ENCODE data around the gene SERPINB7. TPM values are rescaled to one million over a fixed set of nuclear protein-coding genes. Genes with fewer than 3 reads are reported as not detected.

Gene SERPINB7
- total and polyA plus RNA-seq, 8 donors, result 0.24 to 0.32 TPM; not detected in 6

DNA sequence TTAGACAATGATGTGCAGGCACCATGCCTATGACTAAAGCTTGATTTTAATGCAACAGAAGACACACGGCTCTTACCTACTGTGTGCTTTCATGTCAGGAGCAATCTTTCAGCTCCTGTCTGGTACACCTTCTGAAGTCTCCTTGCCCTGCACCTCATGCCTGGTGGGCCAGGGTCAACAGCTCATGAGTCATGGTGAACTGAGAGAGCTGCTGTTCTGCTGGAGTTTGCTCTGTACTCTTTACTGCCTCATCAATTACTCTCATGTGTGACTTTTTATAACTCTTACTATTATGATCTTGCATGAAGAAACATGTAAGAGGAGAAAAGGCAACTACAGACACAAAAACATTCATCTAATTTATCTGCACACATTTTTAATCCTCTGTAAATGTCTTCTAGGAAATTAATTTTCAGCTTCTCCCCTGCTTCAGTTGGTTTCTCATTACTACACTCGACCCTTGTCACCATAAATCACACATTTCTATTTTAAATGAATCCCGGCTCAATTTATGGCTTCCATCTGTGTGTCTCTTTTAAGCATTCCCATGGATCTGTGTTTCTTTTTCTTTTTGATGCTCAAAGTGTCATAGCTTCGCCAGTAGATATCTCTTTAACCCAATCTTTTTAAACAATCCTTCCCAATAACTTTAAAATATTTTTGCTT lies 9.7 kb downstream of the SERPINB7 start:
- no peak for ATAC-seq
- H3K4me3 ChIP-seq, result no peak overlapping the region
- no peak overlapping the region for H3K27ac ChIP-seq
- H3K27me3 ChIP-seq, result no peaks in the 10 kb centered on the region
- no peaks in the 10 kb centered on the region for H3K4me1 ChIP-seq
- intact Hi-C loops (cut with DNase I), result no loop called here
- H3K9me3 ChIP-seq, result no peaks in the 10 kb centered on the region
- DNase-seq, result no peak
- TF ChIP-seq, protein P1, sequence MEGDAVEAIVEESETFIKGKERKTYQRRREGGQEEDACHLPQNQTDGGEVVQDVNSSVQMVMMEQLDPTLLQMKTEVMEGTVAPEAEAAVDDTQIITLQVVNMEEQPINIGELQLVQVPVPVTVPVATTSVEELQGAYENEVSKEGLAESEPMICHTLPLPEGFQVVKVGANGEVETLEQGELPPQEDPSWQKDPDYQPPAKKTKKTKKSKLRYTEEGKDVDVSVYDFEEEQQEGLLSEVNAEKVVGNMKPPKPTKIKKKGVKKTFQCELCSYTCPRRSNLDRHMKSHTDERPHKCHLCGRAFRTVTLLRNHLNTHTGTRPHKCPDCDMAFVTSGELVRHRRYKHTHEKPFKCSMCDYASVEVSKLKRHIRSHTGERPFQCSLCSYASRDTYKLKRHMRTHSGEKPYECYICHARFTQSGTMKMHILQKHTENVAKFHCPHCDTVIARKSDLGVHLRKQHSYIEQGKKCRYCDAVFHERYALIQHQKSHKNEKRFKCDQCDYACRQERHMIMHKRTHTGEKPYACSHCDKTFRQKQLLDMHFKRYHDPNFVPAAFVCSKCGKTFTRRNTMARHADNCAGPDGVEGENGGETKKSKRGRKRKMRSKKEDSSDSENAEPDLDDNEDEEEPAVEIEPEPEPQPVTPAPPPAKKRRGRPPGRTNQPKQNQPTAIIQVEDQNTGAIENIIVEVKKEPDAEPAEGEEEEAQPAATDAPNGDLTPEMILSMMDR (IDR thresholded peaks at IDR 0.05), result no peak
- H3K36me3 ChIP-seq, result no peaks in the 10 kb centered on the region

DNA sequence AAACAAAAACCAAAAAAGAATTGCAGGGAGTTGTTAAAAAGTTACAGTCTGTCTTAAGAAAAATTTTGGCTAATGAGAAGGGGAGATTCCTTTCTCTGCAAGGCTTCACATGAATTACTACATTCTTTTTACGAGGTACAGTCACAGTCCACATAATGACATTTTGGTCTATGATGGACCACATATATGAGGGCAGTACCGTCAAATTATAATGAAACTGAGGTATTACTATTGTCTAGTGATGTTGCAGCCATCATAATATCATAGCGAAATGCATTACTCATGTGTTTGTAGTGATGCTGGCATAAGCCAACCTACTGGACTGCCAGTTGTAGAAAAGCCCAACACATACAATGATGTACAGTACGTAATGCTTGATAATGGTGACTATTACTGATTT lies 12.5 kb downstream of the SERPINB7 start:
- no peak for DNase-seq
- H3K9me3 ChIP-seq, result no peaks in the 10 kb centered on the region
- H3K4me1 ChIP-seq, result no peaks in the 10 kb centered on the region
- intact Hi-C loops (cut with DNase I), result no loop called here
- no peak overlapping the region for H3K4me3 ChIP-seq
- TF ChIP-seq, protein P1 (IDR thresholded peaks at IDR 0.05), result no peak
- no peak overlapping the region for H3K27ac ChIP-seq
- H3K27me3 ChIP-seq, result no peaks in the 10 kb centered on the region
- no peak for ATAC-seq
- no peaks in the 10 kb centered on the region for H3K36me3 ChIP-seq

DNA sequence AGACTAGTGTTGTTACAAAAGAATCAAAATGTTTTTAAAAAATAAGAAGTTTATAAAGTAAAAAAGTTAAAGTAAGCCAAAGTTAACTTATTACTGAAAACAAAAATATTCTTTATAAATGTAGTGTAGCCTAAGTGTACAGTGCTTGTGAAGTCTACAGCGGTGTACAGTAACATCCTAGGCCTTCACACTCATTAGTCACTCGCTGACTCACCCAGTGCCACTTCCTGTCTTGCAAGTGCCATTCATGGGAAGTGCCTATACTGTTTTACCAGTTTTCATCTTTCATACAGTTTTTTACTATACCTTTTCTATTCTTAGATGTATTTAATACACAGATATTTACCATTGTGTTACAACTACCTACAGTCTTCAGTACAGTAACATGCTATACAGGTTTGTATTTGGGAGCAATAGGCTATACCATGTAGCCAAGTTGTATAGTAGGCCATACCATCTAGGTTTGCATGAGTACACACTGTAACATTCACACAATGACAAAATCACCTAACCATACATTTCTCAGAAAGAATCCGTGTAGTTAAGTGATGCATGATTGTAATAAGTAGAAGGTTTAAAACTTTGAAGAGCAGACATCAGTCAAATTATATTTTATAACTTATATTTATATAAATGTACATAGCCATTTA lies 13.4 kb downstream of the SERPINB7 start:
- Histone ChIP-seq H3K4me1 (no peaks in the 10 kb centered on the region), H3K4me3 (no peak overlapping the region), H3K27me3 (no peaks in the 10 kb centered on the region), H3K36me3 (no peaks in the 10 kb centered on the region), H3K27ac (no peak overlapping the region), H3K9me3 (no peaks in the 10 kb centered on the region)
- intact Hi-C loops (cut with DNase I), result no loop called here
- DNase-seq (peak in 1 of 4 donors; percentile 38), ATAC-seq (peak; percentile 74)
- TF ChIP-seq, protein P1 (IDR thresholded peaks at IDR 0.05), result no peak

DNA sequence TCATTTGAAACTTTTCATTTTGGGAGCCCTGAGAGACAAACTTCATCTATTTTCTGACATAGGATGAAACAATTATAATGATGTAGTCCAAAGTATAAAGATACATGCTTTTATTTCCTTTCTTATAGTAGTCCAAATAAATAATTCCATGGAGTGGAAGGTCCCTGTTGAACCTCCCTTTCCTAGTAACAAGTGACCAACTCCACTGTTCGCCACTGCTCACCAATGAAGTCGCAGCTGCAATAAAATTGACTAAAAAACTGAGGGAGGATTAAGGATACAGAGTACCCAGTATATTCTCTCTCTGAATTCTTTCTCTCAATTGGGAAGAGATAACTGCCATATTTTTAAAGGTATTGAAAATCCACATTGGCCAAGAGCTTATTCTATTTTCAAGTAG lies 14.1 kb downstream of the SERPINB7 start:
- Histone ChIP-seq H3K4me3 (no peak overlapping the region), H3K4me1 (no peaks in the 10 kb centered on the region), H3K9me3 (no peaks in the 10 kb centered on the region), H3K36me3 (no peaks in the 10 kb centered on the region), H3K27ac (no peak overlapping the region), H3K27me3 (no peaks in the 10 kb centered on the region)
- ATAC-seq, result no peak
- intact Hi-C loops (cut with DNase I), result no loop called here
- TF ChIP-seq, protein P1 (IDR thresholded peaks at IDR 0.05), result no peak
- DNase-seq, result no peak

DNA sequence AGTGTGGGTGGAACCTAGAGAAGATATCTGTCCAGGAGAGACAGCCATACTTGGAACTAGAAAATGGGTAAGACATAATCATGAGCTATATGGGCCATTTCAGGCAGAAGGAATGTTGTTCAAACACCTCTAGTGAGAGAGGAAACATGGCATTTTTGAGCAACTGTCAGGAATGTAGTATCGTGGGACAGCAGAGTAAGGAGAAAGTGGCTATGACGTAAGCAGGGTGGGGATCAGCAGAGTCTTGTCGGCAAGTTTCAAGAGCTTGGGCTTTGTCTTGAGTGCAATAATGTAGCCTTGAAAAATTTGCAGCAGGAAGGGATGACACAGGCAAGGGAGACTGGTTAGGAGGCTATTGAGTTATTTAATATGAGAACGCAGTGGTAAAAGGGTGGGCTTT lies 20.4 kb downstream of the SERPINB7 start:
- DNase-seq (no peak), ATAC-seq (no peak)
- Histone ChIP-seq H3K27ac (no peak overlapping the region), H3K36me3 (no peaks in the 10 kb centered on the region), H3K4me1 (no peaks in the 10 kb centered on the region), H3K4me3 (no peak overlapping the region), H3K27me3 (no peaks in the 10 kb centered on the region), H3K9me3 (no peaks in the 10 kb centered on the region)
- intact Hi-C loops (cut with DNase I), result no loop called here
- TF ChIP-seq, protein P1 (IDR thresholded peaks at IDR 0.05), result no peak

Data from left lung (tissue), 10 donors.